IMR-90 (cell line): ENCODE results near the gene FER1L5. TPM values are rescaled to one million over a fixed set of nuclear protein-coding genes. Genes with fewer than 3 reads are reported as not detected.
A peak's percentile ranks its signal among the peaks of the same experiment; 100 is the strongest.

Experiments used
- ATAC-seq: fragments of 200-7000 bp; cut with Tn5 transposase; 2 replicates; pipeline ENCODE4 v1.9.1; 2020; ENCODE audit warnings: low read depth, mild to moderate bottlenecking, moderate library complexity
- BruUV-seq: library from RNA; stranded (reverse); fragments of 400-500 nt; replicated peaks from 2 replicates; lab custom pipeline; 2021; lab: Mats Ljungman, UMichigan
- CTCF ChIA-PET: fragments of 300-600 bp; formaldehyde crosslinking; extraction: SDS; loops from one replicate; lab custom pipeline; 2021; ENCODE audit warnings: antibody characterized with exemption; lab: Yijun Ruan, JAX
- POLR2A ChIA-PET: fragments of 300-600 bp; sonication (Branson Sonifier 250); formaldehyde crosslinking; loops from one replicate; lab custom pipeline; 2022; ENCODE audit warnings: antibody characterized with exemption; ENCODE audit not compliant: unreplicated experiment; lab: Charles Lee
- DNase-seq: peaks from one replicate; pipeline ENCODE4 v3.0.0; 2013
- H2AFZ ChIP-seq: replicated peaks from 2 replicates; pipeline ENCODE3; 2013; ENCODE audit warnings: low read length, mild to moderate bottlenecking; ENCODE audit not compliant: poor library complexity
- H2AK5ac ChIP-seq: 2 replicates; pipeline ENCODE4 v1.6.1; 2013; ENCODE audit warnings: low read depth, low read length, inconsistent platforms
- H2AK9ac ChIP-seq: replicated peaks from 2 replicates; pipeline ENCODE3; 2013; ENCODE audit warnings: mild to moderate bottlenecking, low read depth, low read length, moderate library complexity; ENCODE audit not compliant: poor library complexity
- H2BK120ac ChIP-seq: 2 replicates; pipeline ENCODE4 v1.6.1; 2013; ENCODE audit warnings: low read depth, low read length, inconsistent platforms
- H2BK15ac ChIP-seq: 3 replicates; pipeline ENCODE4 v1.6.1; 2013; ENCODE audit warnings: low read depth, low read length, inconsistent platforms
- H2BK20ac ChIP-seq: 2 replicates; pipeline ENCODE4 v1.6.1; 2013; ENCODE audit warnings: low read depth, mild to moderate bottlenecking, inconsistent platforms, low read length, moderate library complexity
- H2BK5ac ChIP-seq: 2 replicates; pipeline ENCODE4 v1.6.1; 2013; ENCODE audit warnings: mild to moderate bottlenecking, low read depth, low read length, inconsistent platforms; ENCODE audit not compliant: poor library complexity, severe bottlenecking
- H3K14ac ChIP-seq: replicated peaks from 2 replicates; pipeline ENCODE4 v1.6.1; 2013; ENCODE audit warnings: low read depth, low read length, inconsistent platforms
- H3K18ac ChIP-seq: 2 replicates; pipeline ENCODE4 v1.6.1; 2013; ENCODE audit warnings: low read depth, low read length, control low read depth
- H3K23ac ChIP-seq: 2 replicates; pipeline ENCODE4 v1.6.1; 2013; ENCODE audit warnings: low read depth, low read length, inconsistent platforms
- H3K27ac ChIP-seq: 2 replicates; pipeline ENCODE4 v1.5.1; 2013; ENCODE audit warnings: mild to moderate bottlenecking, control low read depth, low read length; ENCODE audit not compliant: insufficient read depth
- H3K27me3 ChIP-seq: 2 replicates; pipeline ENCODE4 v1.6.1; 2013; ENCODE audit warnings: low read length; ENCODE audit not compliant: control insufficient read depth, insufficient read depth
- H3K36me3 ChIP-seq: 2 replicates; pipeline ENCODE4 v1.6.1; 2013; ENCODE audit warnings: low read length, mixed read lengths; ENCODE audit not compliant: control insufficient read depth, insufficient read depth
- H3K4ac ChIP-seq: 2 replicates; pipeline ENCODE4 v1.6.1; 2013; ENCODE audit warnings: low read depth, low read length, inconsistent platforms
- H3K4me1 ChIP-seq: 2 replicates; pipeline ENCODE4 v1.6.1; 2013; ENCODE audit warnings: low read length, mixed read lengths; ENCODE audit not compliant: control insufficient read depth, insufficient read depth
- H3K4me2 ChIP-seq: 2 replicates; pipeline ENCODE4 v1.6.1; 2013; ENCODE audit warnings: low read depth, mild to moderate bottlenecking, control low read depth, low read length, moderate library complexity
- H3K4me3 ChIP-seq: 2 replicates; pipeline ENCODE4 v1.5.1; 2013; ENCODE audit warnings: low read depth, mild to moderate bottlenecking, control low read depth, low read length, moderate library complexity; ENCODE audit not compliant: insufficient read depth
- H3K56ac ChIP-seq: 2 replicates; pipeline ENCODE4 v1.6.1; 2013; ENCODE audit warnings: low read length, inconsistent platforms; ENCODE audit not compliant: insufficient read depth; ENCODE audit errors: extremely low read depth
- H3K79me1 ChIP-seq, 2 experiments: 2 replicates each; pipeline ENCODE4 v1.6.1; 2013; ENCODE audit warnings: low read length in 2 of 2, inconsistent platforms in 1 of 2, low read depth in 1 of 2
- H3K9ac ChIP-seq: 2 replicates; pipeline ENCODE4 v1.6.1; 2013; ENCODE audit warnings: low read depth, low read length, control low read depth
- H3K9me1 ChIP-seq: 2 replicates; pipeline ENCODE4 v1.6.1; 2013; ENCODE audit warnings: low read length, inconsistent platforms; ENCODE audit not compliant: insufficient read depth
- H3K9me3 ChIP-seq: 2 replicates; pipeline ENCODE4 v1.6.1; 2013; ENCODE audit warnings: low read length; ENCODE audit not compliant: control insufficient read depth, insufficient read depth
- H4K20me1 ChIP-seq: 2 replicates; pipeline ENCODE4 v1.6.1; 2013; ENCODE audit warnings: low read length, inconsistent platforms; ENCODE audit not compliant: insufficient read depth
- H4K5ac ChIP-seq: 2 replicates; pipeline ENCODE4 v1.6.1; 2013; ENCODE audit warnings: mild to moderate bottlenecking, low read depth, low read length, control low read depth
- H4K8ac ChIP-seq, 2 experiments: 2 replicates each; pipeline ENCODE4 v1.6.1; 2013; ENCODE audit warnings: low read depth in 2 of 2, low read length in 2 of 2, control low read depth in 1 of 2, inconsistent platforms in 1 of 2
- H4K91ac ChIP-seq: 2 replicates; pipeline ENCODE4 v1.6.1; 2013; ENCODE audit warnings: low read depth, low read length, inconsistent platforms; ENCODE audit not compliant: insufficient read depth
- BHLHE40 ChIP-seq: fragments of 150-350 bp; IDR thresholded peaks from 2 replicates; pipeline ENCODE4 v1.6.1; 2016; ENCODE audit warnings: mild to moderate bottlenecking, low read depth, low read length
- CEBPB ChIP-seq: IDR thresholded peaks from 2 replicates; pipeline ENCODE4 v1.6.1; 2012; ENCODE audit warnings: low read depth, low read length, improper control_type of control experiment
- CHD1 ChIP-seq: IDR thresholded peaks from 2 replicates; pipeline ENCODE4 v1.6.1; 2012; ENCODE audit warnings: low read depth, low read length, improper control_type of control experiment
- FOS ChIP-seq: fragments of 150-350 bp; IDR thresholded peaks from 2 replicates; pipeline ENCODE4 v1.6.1; 2016; ENCODE audit warnings: low read depth, low read length
- MAFK ChIP-seq: IDR thresholded peaks from 2 replicates; pipeline ENCODE4 v1.6.1; 2012; ENCODE audit warnings: low read depth, low read length, improper control_type of control experiment
- MAZ ChIP-seq: IDR thresholded peaks from 2 replicates; pipeline ENCODE4 v1.6.1; 2012; ENCODE audit warnings: low read depth, mild to moderate bottlenecking, low read length, improper control_type of control experiment, moderate library complexity, borderline replicate concordance
- MXI1 ChIP-seq: IDR thresholded peaks from 2 replicates; pipeline ENCODE4 v1.6.1; 2012; ENCODE audit warnings: low read depth, mild to moderate bottlenecking, low read length, moderate library complexity, borderline replicate concordance
- NFE2L2 ChIP-seq: fragments of 150-350 bp; IDR thresholded peaks from 2 replicates; pipeline ENCODE4 v1.6.1; 2016; ENCODE audit warnings: low read depth, mild to moderate bottlenecking, low read length
- POLR2A ChIP-seq: IDR thresholded peaks from 2 replicates; pipeline ENCODE4 v1.6.1; 2012; ENCODE audit warnings: mild to moderate bottlenecking, low read depth, low read length
- RAD21 ChIP-seq: IDR thresholded peaks from 2 replicates; pipeline ENCODE4 v1.6.1; 2012; ENCODE audit warnings: low read length, improper control_type of control experiment
- RCOR1 ChIP-seq: IDR thresholded peaks from 2 replicates; pipeline ENCODE4 v1.6.1; 2012; ENCODE audit warnings: mild to moderate bottlenecking, low read length, improper control_type of control experiment; ENCODE audit not compliant: insufficient replicate concordance
- RFX5 ChIP-seq: IDR thresholded peaks from 2 replicates; pipeline ENCODE4 v1.8.0; 2012; ENCODE audit warnings: low read depth, mild to moderate bottlenecking, low read length, moderate library complexity
- SMC3 ChIP-seq: fragments of 150-350 bp; IDR thresholded peaks from 2 replicates; pipeline ENCODE4 v1.6.1; 2016; ENCODE audit warnings: low read depth, mild to moderate bottlenecking, antibody characterized with exemption, low read length, moderate library complexity
- WGBS, 2 experiments: methylation state at CpG; one replicate each; pipeline versions ENCODE4 v1.1.5 to v1.1.7; 2013; ENCODE audit warnings: missing lambda C conversion rate in 2 of 2; ENCODE audit not compliant: insufficient read length in 1 of 2; ENCODE audit errors: extremely low coverage in 2 of 2; 5-methylcytosine and 5-hydroxymethylcytosine counted together
- dilution Hi-C: fragments of 300-500 bp; cut with HindIII; formaldehyde crosslinking; loops from one replicate; pipeline ENCODE4 v1.14.3; 2018; ENCODE audit warnings: low sequenced_read_pairs; ENCODE audit not compliant: unreplicated experiment
- in situ Hi-C: fragments of 300-500 bp; cut with MboI; formaldehyde crosslinking; loops from 3 replicates; pipeline ENCODE4 v1.14.3; 2019; ENCODE audit warnings: low sequenced_read_pairs, inconsistent platforms, mixed read lengths
- intact Hi-C: fragments of 100-400 bp; cut with micrococcal nuclease; formaldehyde crosslinking; loops from 2 replicates; pipeline ENCODE4 v1.10.0; 2022
- polyA plus RNA-seq, 3 experiments: library from polyadenylated mRNA; depleted of rRNA; stranded (reverse); fragments of >200 nt; gene quantifications; 2 replicates each; pipeline ENCODE4 v1.2.3, GENCODE V29; 2012; ENCODE audit warnings: low replicate concordance in 1 of 3
- total RNA-seq: library from RNA; depleted of rRNA; stranded (reverse); fragments of >200 nt; gene quantifications from 2 replicates; pipeline ENCODE4 v1.2.3, GENCODE V29; 2012
- TF ChIP-seq, protein P1 (sequence below): conservative IDR thresholded peaks from 2 replicates; pipeline ENCODE4 v1.5.1; 2012; ENCODE audit warnings: mild to moderate bottlenecking, low read depth, low read length, improper control_type of control experiment
- TF ChIP-seq, protein P2 (sequence below): fragments of 150-350 bp; IDR thresholded peaks from 2 replicates; pipeline ENCODE4 v1.6.1; 2016; ENCODE audit warnings: low read depth, mild to moderate bottlenecking, low read length, moderate library complexity, borderline replicate concordance
- TF ChIP-seq, protein P3 (sequence below): fragments of 150-350 bp; IDR thresholded peaks from 2 replicates; pipeline ENCODE4 v1.6.1; 2017; ENCODE audit warnings: mild to moderate bottlenecking, antibody characterized with exemption, low read length, low read depth

FER1L5 gene
- total and polyA plus RNA-seq, 2 of the 4 experiments (the other 2 are of a cell fraction) = 0.15 to 0.36 TPM

DNA sequence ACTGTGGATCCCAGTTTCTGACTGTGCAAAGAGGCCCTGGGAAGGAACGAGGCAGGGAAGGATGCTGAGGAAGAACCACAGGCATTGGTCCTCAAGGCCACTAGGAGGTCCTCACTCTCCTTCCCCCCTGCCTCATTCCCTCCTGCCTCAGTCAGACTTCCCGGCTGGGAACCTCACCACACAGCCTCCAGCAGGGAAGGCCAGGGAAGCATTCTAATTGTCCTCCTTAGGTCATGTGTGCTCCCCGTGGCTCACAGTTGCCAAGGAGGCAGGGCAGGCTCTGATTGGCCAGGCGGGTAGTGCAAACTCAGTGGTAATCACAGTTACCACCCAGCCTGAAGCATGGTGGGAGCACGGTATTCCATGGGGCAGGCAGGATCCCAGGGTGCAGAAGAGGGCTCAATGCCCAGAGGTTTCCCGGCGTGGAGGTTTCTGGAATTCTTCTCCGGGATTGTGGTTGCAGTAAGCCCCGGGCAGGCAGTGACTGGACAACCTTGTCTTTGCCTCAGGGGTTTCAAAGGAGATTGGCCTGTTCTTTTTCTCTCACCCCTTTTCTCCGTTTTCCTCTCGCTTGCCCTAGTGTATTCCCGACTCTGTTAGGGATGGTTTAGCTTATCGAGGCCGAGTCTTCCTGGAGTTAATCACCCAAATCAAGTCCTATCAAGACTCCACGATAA lies 27.1 kb downstream of the FER1L5 start:
- no peak overlapping the region for H3K4ac ChIP-seq
- dilution Hi-C loops = no loop called here
- DNase-seq (no peak), ATAC-seq (no peak)
- peaks cover 7% of the 10 kb centered on the region for H3K9me1 ChIP-seq
- WGBS, 2 experiments = 85% methylated on average over 7 of the region's 15 CpGs; no CpG with 5 or more reads in 1 of the 2 experiments
- in situ Hi-C loops = no loop called here
- H3K36me3 ChIP-seq = no peaks in the 10 kb centered on the region
- H3K79me1 ChIP-seq = 0 out of 4 replicates have a peak, but pooled peaks cover 0 to 5% of the 10 kb centered on the region in 2 experiments
- no peak overlapping the region for H4K91ac ChIP-seq
- POLR2A ChIA-PET = no interaction called here
- no peak overlapping the region for H2AK9ac ChIP-seq
- H4K20me1 ChIP-seq = no peaks in the 10 kb centered on the region
- H2BK15ac ChIP-seq = no peak overlapping the region
- peaks cover 2% of the 10 kb centered on the region; the same call in 1 of the 2 replicates for H3K27me3 ChIP-seq
- no peak overlapping the region for H3K18ac ChIP-seq
- peak overlapping the region; percentile 13 for H2AFZ ChIP-seq
- H2AK5ac ChIP-seq = no peak overlapping the region
- no TSS peak for BruUV-seq
- no peaks in the 10 kb centered on the region for H3K9me3 ChIP-seq
- no peak overlapping the region for H3K56ac ChIP-seq
- H2BK120ac ChIP-seq = no peak overlapping the region
- no peak overlapping the region for H3K23ac ChIP-seq
- no peak overlapping the region for H3K4me3 ChIP-seq
- CTCF ChIA-PET = no interaction called here
- H3K9ac ChIP-seq = no peak overlapping the region
- H2BK20ac ChIP-seq = no peak overlapping the region
- TF ChIP-seq RCOR1 = no peak
- no peak for TF ChIP-seq SMC3
- TF ChIP-seq, protein P1, sequence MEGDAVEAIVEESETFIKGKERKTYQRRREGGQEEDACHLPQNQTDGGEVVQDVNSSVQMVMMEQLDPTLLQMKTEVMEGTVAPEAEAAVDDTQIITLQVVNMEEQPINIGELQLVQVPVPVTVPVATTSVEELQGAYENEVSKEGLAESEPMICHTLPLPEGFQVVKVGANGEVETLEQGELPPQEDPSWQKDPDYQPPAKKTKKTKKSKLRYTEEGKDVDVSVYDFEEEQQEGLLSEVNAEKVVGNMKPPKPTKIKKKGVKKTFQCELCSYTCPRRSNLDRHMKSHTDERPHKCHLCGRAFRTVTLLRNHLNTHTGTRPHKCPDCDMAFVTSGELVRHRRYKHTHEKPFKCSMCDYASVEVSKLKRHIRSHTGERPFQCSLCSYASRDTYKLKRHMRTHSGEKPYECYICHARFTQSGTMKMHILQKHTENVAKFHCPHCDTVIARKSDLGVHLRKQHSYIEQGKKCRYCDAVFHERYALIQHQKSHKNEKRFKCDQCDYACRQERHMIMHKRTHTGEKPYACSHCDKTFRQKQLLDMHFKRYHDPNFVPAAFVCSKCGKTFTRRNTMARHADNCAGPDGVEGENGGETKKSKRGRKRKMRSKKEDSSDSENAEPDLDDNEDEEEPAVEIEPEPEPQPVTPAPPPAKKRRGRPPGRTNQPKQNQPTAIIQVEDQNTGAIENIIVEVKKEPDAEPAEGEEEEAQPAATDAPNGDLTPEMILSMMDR = no peak
- no peak for TF ChIP-seq CEBPB
- TF ChIP-seq RFX5 = no peak
- TF ChIP-seq POLR2A = no peak
- TF ChIP-seq MAFK = no peak
- no peak for TF ChIP-seq NFE2L2
- TF ChIP-seq, protein P2, sequence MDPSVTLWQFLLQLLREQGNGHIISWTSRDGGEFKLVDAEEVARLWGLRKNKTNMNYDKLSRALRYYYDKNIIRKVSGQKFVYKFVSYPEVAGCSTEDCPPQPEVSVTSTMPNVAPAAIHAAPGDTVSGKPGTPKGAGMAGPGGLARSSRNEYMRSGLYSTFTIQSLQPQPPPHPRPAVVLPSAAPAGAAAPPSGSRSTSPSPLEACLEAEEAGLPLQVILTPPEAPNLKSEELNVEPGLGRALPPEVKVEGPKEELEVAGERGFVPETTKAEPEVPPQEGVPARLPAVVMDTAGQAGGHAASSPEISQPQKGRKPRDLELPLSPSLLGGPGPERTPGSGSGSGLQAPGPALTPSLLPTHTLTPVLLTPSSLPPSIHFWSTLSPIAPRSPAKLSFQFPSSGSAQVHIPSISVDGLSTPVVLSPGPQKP = no peak
- no peak for TF ChIP-seq MXI1
- TF ChIP-seq, protein P3, sequence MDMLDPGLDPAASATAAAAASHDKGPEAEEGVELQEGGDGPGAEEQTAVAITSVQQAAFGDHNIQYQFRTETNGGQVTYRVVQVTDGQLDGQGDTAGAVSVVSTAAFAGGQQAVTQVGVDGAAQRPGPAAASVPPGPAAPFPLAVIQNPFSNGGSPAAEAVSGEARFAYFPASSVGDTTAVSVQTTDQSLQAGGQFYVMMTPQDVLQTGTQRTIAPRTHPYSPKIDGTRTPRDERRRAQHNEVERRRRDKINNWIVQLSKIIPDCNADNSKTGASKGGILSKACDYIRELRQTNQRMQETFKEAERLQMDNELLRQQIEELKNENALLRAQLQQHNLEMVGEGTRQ = no peak
- TF ChIP-seq CHD1 = no peak
- TF ChIP-seq BHLHE40 = no peak
- no peak for TF ChIP-seq RAD21
- no peak for TF ChIP-seq FOS
- no peak for TF ChIP-seq MAZ
- H4K8ac ChIP-seq = no peak overlapping the region
- peaks cover 4% of the 10 kb centered on the region for H3K4me1 ChIP-seq
- no peak overlapping the region for H3K4me2 ChIP-seq
- H2BK5ac ChIP-seq = no peak overlapping the region
- H4K5ac ChIP-seq = no peak overlapping the region
- intact Hi-C loops = no loop called here
- H3K14ac ChIP-seq = no peak overlapping the region
- no peak overlapping the region for H3K27ac ChIP-seq
